GM13976 (cell line): Measurements from ENCODE around the gene RUNX3.
"Not testable (repeated sequence)": the region's sequence is repeated elsewhere in the genome, so short reads cannot be mapped to it uniquely, and the experiment has no call there.

Experiments
- DNase-seq: peaks from one replicate; pipeline ENCODE4 v3.0.0; 2012; ENCODE audit warnings: low spot score
- CTCF ChIP-seq: IDR thresholded peaks from 2 replicates; pipeline ENCODE4 v1.5.1; 2012; ENCODE audit warnings: borderline replicate concordance, mild to moderate bottlenecking; ENCODE audit not compliant: insufficient read depth; ENCODE audit errors: extremely low read depth, missing control alignments, control extremely low read depth
- in situ Hi-C: fragments of 300-500 bp; cut with MboI; formaldehyde crosslinking; loops from one replicate; pipeline ENCODE4 v1.12.0; 2022; ENCODE audit warnings: low sequenced_read_pairs, mixed read lengths, inconsistent platforms; ENCODE audit not compliant: unreplicated experiment

Gene RUNX3

GRCh38 chr1:24892188-24893153 lies 37.6 kb downstream of the RUNX3 start:
- no peak for DNase-seq
- in situ Hi-C loops, result no loop called here
- TF ChIP-seq CTCF, result no peak

DNA sequence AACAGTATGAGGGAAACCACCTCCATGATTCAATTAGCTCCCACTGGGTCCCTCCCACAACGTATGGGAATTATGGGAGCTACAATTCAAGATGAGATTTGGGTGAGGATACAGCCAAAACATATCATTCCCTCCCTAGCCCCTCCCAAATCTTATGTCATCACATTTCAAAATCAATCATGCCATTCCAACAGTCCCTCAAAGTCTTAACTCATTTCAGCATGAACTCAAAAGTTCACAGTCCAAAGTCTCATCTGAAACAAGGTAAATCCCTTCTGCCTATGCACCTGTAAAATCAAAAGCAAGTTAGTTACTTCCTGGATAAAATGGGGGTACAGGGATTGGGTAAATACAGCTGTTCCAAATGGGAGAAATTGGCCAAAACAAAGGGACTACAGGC lies 38.7 kb downstream of the RUNX3 start:
- in situ Hi-C loops, result not testable (repeated sequence)

GRCh38 chr1:24890887-24891286 lies 39.2 kb downstream of the RUNX3 start:
- in situ Hi-C loops, result no loop called here
- DNase-seq, result no peak
- TF ChIP-seq CTCF, result no peak

More for the DNA sequence above, 38.7 kb downstream of the RUNX3 start:
- not testable (repeated sequence) for DNase-seq

DNA sequence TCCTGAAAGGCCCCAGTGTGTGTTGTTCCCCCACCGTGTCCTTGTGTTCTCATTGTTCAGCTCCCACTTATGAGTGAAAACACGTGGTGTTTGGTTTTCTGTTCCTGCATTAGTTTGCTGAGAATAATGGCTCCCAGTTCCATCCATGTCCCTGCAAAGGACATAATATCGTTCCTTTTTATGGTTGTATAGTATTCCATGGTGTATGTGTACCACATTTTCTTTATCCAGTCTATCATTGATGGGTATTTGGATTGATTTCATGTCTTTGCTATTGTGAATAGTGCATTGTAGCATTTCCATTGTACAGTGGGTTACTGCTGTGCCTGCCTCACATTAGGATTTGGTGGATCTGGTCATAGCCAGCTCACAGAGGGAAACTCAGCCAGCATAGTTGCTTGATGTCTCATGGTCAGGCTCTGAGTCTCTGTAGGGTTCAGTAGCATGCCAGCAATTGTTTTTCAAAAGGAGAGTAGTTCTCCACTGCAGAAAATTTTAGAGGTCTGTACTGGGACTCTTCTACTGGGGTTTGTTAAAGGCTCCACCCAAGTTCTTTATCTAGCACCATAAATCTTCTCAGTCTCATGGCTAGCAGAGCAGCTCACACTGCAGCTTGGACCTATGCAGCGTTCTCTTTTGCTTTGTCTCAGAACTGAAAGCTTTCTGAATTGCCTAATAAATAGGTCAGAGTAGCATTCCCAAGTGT lies 41.0 kb downstream of the RUNX3 start:
- no peak for DNase-seq
- in situ Hi-C loops, result no loop called here
- no peak for TF ChIP-seq CTCF

DNA sequence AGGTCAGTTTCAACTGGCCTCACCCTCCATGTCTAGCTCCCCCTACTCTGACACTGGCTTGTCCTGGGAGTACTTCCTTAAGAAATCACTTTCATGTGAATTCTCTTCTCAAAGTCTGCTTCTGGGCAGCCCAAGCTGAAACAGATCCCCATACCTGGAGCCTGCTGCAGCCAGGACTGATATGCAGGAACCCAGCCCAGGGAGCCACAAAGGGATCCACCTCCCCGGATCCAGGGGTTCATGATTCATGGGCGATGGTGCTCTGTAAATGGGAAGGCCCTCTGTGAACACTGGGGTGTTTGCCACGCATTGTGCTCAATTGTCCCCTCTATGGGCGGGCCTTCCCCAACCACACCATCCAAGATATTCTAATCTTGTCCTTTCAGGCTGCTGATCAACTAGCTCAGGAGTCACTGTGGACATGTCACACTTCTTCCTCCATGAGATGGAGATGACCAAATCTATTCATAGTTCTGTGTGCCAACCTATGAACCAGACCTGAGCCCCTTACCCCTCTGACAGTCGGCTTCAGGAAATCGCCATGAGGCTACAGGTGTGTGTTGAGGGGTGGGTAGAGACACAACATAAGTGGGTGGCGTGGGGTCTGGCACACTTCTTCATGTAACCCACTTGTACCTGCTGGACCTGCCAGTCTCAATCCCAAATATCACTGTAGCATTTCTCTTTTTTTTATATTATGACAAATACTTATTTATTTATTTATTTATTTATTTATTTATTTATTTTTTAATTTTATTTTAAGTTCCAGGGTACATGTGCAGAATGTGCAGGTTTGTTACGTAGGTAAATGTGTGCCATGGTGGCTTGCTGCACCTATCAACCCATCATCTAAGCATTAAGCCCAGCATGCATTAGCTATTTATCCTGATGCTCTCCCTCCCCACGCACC lies 41.8 kb downstream of the RUNX3 start:
- DNase-seq, result no peak
- in situ Hi-C loops, result no loop called here

GRCh38 chr1:24886241-24886640 lies 43.8 kb downstream of the RUNX3 start:
- in situ Hi-C loops, result no loop called here
- DNase-seq, result no peak
- TF ChIP-seq CTCF, result no peak

More for the DNA sequence above, 41.8 kb downstream of the RUNX3 start:
- TF ChIP-seq CTCF, result no peak

- no peak for DNase-seq
- in situ Hi-C loops, result no loop called here
- TF ChIP-seq CTCF, result no peak
Measured at GRCh38 chr1:24884751-24885150, 45.3 kb downstream of the RUNX3 start.
